HT-29 (cell line): ENCODE data around the gene GBX2. TPM values are rescaled to one million over a fixed set of nuclear protein-coding genes. Genes with fewer than 3 reads are reported as not detected.

Experiments used
- DNase-seq: peaks from one replicate; pipeline ENCODE4 v3.0.0-alpha.2; 2015; ENCODE audit warnings: low spot score
- total RNA-seq: library from RNA; depleted of rRNA; stranded (reverse); fragments of >200 nt; shearing (Covaris generic); gene quantifications from 2 replicates; pipeline ENCODE4 v1.2.3, GENCODE V29; 2014

Gene GBX2
- total RNA-seq, 1 experiment from 2014 or later: not detected

DNA sequence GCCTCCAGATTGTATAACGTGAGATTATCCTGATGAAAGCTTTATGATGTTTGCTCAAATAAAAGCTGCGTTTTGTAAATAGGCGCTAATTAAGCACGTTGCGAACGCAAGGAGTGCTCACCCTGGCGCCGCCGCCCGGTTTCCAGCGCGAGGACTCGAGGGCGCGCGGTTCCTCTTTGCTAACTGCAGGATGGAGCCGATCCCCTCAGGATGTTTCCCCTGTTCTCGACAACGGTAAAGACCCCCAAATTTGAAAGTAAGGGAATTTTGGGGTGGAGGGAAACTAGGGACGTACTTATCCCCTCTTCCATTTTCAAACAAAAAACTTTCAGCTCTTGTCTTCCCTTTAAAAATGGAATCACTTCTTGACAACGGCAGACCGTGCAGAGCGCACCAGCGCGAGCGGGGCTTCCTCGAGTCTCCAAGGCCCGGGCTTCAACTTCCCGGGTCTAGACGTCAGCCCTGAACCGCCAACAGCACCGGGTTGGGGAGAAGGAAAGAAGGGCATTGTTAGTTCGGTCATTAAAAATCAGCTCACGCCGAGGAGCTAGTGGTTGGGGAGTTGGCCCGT, 1.1 kb upstream of the GBX2 start:
- DNase-seq: no peak

DNA sequence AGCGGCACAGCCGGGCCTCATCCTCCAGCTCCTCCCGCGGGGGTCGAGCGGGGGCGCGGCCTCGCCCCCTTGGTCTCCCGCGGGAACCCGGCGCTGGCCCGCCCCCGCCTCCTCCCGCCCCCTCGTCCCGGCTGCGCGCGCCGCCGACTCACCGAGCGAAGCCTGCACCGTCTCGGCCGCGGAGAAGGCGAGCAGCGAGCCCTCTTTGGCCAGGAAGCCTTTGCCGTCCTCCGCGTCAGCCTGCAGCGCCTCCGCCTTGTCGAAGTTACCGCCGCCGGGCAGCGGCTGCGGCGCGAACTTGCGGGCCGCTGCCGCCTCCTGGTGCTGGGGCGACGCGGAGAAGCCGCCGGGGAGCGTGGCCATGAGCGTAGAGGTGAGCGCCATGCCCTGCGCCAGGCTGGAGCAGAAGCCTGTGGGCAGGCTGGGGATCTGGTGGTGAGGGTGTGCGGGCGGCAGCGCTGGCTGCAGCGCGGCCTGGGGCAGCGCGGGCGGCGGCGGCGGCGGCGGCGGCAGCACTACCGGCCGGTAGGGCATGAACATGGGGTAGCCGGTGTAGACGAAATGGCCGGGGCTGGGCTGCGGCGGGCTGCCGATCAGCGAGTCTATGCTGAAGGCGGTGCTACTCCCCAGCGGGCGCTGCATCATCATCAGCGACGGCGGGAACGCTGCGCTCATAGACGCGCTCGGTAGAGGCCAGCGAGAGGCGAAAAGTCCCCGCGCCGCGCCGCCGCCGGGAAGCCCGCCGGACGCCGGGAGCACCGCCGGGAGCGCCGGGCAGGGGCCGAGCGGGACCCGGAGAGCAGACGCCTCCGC, 683 bp downstream of the GBX2 start:
- DNase-seq: no peak

DNA sequence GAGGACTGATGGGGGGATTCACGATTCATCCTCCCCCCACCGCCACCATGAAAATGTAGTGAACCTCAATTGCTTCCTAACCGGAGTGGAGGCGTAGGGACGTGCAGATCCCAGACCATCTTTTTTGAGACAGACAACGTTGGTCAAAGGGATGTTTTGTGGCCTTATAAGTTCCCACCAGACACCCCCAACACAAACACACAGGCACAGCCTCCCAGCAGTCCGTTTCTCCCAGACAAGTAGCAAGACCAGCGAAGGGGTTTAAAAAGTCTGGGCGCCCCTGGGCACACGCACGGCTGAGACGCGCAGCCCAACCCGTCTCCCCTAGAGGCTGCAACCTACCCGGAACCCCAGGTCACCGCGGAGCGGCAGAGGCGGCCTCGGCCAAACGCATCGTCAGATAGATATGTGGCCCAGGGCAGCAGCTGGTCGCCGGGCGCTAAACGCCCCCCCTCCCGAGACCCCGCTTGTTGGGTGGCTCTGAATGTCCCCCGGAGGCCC, 1.3 kb downstream of the GBX2 start:
- no peak for DNase-seq

DNA sequence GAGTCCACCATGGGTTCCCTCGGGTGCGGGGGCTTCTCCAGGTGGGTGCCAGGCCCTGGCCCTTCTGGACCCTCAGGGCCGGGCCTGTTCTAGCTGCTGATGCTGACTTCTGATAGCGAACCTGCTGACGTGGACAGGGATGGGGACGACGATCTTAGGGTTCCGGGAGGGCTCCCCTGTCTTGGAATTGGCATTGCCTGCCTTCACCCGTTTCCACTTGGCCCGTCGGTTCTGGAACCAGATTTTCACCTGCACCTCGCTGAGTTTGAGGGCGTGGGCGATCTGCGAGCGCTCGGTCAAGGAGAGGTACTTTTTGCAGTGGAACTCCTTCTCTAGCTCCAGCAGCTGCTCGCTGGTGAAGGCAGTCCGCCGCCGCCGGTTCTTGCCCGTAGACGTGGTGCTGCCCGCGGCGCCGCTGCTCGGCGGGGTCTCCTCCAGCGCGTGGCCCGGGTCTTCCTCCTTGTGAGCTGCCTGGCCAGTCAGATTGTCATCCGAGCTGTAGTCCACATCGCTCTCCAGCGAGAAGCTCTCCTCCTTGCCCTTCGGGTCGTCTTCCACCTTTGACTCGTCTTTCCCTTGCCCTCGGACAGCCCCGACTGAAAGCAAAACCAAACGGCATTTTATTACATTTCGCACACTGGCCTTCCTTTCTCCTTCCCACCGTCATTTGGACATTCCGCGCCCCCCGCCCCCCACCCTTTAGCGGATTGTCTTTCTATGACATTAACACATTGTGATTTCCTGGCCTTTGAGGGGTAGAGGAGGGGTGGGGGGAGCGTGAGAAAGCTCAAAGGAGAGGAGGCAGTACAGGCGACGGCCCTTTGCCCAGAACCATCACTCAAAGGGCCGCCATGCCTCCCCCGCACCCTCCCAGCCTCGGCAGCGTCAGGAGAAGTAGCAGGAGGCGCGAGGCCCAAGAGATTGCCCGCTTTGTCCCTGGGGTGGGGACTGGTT, 2.1 kb downstream of the GBX2 start:
- DNase-seq: no peak

DNA sequence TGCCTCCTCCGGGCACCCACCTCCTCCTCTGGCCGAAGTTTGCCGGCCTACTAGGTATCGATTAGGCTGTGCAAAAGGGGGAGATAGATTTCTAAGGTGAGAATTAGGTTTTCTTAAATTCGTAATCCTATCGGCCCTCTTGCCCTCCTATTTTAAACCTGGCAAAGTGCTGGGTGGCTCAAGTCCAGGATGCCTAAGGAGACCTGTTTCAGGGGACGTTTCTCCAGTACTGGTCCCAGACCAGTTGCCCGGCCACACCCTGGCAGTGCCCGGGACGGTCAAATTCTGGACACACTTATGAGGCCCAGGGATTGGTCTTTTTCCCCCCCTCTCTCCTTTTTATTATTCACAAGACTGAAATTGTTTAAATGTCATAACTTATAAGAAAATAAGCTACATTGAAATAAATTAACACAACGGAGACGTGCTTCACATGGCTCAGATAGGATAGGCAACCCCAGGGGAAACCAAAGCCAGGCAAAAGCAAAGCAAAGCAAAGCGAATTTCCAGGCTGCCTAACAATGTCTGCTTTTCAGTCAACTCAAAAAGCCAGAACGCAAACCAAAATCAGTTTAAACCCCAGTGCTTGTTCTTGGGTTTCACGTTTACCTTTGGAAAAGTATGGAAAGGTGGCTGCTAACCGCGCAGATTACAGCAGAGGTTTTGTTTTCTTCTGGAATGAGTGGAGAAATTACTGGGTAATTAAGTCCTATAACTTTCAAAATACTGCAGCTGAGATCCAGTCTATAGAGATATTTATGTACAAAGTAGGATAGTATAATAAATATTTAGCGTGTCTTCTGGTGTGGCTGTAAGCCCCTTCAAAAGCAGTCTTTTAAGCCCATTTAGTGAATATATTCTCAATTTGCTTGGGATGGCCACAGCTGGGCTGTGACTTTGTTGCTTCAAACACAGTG, 3.0 kb downstream of the GBX2 start:
- no peak for DNase-seq

DNA sequence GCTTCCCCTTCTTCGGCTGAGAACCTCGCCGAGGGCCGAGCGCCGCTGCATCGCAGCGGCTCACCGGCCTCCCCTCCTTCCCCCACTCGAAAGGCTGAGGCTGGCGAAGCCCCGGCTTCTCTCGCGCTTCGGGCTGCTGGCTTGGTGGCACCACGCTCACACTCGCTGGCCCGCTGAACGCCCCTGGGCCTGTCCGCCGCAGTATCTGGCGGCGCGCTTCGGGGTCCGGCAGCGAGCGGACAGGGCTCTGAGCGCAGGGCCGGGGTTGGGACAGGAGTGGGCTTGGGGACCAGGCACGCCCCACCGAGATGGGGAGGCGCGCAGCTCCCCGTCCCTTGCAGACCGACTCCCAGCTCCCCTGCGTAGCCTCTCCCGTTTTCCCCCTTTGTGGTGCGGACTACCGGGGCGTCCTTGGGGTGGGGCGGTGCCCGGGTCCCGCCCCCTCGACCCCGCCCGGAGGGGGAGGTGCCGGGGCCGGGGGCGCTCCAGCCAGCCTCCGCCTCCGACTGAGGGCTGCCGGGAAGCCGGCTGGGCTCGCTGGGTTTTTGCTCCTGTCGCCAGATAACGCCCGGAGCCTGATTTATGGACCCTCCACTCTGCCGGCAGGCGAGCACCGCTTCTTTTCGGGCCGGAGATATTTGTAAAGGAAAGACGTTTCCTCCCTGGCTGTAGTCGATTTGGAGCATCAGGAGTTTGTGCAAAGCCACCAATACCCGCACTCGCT, 3.8 kb downstream of the GBX2 start:
- no peak for DNase-seq

DNA sequence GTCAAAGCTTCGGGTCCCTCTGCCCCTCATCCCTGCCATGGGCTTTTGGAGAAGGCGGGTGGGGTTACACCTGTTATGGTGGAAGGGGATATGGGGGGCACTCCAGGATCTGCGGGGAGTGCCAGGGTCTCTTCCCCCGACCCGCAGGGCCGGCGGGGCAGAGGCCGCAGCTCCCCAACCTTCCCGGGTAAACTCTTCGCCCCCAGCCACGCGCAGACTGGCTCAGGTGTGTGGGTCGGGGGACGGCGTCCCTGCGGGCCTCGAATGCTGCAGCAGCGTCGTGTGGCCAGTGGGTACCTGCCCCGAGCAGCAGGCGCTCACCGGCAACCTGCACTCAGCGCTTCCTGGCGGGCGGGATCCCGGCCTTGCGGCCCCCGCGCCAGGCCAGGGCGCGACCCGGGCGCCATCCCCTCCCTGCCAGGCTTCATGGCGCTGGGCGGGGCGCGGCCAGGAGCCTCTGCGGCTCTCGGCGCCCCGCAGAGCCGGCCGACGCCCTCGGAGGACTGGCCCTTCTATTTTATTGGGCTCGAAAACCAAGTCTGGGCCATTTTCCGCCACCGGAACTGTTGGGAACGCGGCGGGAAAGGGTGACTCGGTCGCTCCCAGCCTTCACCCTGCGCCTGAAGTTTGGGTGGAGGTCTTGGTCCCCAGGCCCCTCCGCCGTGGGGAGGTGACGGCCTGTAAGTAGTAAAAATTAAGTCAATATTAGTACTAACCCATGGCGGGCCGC, 4.5 kb downstream of the GBX2 start:
- no peak for DNase-seq

DNA sequence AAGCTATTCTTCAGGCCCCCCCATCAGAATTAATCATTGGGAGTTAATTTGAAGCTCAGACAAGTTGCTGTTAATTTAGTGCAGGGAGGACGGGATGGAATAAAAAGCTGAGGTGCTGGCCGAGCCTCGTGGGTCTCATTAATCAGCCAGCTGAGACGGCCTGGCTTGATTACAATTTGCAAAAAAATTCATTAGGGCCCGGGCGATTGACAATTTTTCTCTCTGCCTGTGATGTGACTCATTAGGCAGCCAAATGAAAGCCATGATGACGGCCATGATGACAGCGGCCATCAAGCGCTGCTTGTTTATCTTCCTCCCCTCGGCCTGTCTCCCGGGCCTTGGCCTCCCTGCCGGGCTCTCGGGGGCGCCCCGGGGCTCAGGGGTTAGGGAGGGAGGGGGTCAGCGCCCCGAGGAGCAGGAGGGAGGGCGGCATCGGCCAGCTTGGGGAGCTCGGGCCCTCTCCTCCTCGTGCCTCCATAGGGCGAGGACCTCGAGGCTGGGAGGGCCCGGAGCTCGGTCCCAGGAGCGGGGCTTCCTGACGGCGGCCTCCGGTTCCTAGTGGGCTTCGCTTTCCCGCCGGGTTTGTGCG, 5.2 kb downstream of the GBX2 start:
- no peak for DNase-seq

DNA sequence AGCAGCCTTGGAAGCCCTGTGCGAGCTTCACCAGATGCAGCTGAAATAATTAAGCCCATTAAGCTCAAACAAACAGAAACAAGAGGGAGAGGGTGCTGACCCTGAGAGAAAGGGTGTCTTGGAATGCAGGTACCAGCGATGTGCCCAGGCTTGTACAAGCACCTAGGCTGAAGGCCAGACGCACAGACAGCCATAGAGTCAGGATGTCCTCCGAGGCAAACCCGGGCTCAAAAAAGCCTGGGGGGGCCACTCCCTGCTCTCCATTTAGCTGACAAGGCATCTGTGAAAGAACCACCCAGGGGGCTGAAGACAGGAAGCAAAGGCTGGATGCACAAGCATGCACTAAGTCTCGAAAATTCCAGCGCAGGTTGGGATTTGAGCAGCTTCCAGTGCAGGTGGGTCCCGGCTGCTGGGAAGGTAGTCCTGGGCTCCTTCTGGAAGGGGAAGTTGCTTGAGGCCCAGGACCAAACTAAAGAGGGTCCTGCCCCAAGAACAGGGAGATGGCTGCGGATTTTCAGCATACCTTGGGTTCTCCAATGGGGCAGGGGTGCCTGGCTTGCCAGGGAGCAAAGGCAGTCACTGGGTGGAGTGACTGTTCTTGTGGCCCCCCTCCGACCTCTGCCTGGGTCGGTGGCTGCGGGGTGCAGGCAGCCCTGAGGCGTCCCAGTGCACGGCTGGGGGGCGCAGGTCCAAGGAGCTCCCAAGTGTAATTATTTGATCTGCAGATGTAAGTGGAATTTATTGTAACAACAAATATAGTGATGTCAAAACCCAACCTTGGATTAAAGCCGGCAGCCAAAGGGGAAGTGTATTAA, 5.9 kb downstream of the GBX2 start:
- no peak for DNase-seq

DNA sequence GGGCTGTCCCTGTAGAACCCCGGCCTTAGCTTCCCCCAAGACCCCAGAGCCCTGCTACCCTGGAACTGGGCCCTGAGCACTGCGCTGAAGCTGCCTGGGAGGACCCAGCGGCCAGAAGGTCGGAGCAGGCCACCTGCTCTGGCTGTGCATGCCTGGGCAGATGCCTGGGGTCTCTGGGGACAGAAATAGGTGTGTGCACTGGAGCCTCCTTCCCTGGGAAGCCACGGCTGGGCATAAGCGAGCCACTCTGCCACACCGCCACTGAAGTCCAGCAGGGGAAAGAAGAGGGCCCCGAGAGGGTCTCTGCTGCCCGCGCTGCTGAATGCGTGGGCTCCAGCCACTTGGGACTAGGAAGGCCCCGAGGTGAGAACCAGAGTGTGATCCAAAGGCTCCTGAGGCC, 6.7 kb downstream of the GBX2 start:
- DNase-seq: no peak

DNA sequence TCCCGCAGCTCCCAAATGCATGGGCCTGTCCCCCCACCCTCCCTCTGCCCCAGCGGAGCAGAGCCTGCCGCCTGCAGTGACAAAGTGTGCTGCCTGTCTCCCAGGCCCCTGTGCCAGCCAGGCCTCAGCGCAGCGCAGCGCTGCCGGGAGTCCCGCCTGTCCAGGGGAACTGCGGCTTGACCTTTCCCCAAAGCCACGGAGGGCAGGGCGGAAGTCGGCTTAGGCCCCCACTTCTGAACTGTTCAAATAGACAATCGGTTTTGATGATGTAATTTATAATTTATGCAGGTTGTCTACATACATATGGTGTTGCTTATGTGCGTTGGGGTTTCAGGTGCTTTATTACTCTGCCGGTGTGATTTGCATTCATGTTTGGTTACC, 7.1 kb downstream of the GBX2 start:
- no peak for DNase-seq

DNA sequence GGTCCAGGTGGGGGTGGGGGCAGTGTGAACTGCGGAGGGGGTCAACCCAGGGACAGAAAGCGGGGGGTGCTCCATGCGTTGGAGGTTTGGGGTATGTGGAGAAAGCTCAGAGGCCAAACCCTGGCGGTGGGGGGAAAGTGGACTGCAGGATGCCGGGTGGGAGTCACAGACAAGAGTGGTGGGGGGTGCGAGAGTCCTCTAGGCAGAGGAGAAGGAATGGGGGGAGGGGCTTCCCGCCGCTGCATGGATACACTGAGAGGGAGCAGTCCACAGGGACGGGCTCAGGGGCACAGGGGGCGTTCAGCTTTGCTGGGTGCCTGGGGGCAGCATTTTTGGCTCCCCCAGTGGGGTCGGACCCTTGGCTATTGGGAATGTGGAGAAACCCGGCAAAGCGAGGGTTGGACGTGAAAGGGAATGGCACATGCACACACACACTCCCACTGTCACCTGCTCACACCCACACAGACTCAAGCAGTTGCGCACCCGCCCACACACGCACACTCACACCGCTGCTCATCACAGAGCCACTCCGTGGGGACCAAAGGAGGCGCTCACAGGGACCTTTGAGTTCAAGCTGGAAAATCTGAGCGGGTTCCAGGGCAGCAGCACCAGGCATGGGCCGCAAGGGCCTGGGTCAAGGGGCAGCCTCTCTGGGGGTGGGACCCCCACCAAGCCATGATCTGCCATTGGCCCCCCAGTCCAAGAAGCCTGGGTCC, 7.7 kb downstream of the GBX2 start:
- DNase-seq: no peak

DNA sequence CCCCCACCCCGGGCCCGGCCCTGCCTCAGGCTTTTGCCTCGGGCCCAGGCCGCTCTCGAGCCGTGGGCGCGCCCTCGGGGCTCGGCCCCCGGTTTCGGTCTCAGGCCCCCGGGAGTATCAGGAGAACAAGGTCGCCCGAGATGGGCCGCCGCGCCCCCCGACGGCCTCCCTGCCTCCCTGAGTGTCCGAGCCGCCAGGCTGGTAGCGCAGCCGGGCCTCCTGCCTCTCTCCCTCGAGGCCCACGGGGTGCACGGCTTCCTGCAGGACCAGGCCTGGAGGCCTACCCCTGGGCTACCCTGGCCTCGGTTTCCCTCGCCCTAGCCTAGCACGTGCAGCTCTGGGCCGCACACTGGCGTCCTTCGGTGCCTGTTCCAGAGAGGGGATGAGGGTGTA, 8.4 kb downstream of the GBX2 start:
- DNase-seq: no peak

DNA sequence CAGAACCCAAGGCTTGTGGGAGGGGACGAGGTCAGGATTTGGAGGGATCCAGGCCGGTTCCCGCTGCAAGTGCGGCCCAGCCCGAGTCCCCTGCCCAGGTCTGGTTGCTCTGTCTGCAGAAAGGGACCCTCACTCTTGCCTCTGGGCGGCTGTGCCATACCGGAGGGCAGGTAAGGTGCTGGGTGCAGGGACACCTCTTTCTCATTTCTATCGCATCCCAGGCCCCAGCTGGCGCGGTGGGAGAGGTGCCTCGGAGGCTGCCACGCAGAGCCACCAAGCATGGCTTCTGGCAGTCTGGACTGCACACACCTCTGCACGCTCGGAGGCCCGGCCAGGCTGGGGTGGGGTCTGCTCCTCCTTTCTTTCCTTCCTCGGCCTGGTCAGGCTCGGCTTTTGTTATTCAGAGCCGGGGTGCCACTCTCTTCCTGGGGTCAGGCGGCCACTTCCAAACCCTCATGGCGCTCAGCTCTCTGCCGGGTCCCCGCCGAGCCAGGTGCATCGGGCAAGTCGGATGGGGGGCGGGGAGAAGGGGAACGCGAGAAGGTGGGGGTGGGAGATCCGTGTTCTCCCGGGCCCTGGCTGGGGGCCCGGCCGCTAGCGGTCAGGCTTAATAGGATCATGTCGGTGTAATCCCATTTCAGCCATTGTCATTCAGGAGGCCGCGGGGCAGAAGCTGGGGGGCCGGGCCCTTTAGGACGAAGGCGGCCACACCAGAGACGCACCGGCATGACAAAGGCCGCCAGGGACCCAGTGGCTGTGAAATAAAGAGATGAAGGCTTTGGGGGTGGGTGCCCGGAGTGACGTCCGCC, 9.0 kb downstream of the GBX2 start:
- no peak for DNase-seq

DNA sequence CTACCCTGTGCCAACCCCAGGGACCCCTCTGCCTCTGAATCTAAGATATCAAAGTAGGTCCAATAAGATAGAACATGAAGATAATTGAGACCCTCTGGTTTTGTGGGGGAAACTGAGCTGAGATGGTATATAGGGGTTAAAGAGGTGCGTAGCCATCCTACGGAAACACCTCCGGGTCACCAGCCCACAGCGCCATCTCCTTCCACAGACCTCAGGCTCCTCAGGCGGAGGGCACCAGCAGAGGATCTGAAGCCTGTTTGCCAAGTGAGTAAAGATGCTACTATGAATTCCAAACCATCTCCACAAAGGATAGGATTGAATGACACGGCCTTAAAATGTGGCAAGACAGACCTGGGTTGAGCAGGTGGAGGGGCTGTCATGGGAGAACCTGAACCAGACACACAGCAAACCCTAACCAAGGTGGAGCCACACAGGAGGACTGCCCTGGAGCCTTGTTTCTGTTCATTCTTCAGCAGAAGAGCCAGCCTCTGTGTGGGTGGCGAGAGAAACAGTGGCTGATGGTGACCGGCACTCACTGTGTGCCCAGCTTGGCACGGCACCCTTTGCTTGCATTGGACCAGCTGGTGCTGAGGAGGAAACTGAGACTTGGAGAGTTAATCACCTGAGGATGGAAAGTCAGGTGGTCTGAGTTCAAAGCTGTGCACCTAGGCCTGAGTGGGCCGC, 10.2 kb downstream of the GBX2 start:
- DNase-seq: no peak

DNA sequence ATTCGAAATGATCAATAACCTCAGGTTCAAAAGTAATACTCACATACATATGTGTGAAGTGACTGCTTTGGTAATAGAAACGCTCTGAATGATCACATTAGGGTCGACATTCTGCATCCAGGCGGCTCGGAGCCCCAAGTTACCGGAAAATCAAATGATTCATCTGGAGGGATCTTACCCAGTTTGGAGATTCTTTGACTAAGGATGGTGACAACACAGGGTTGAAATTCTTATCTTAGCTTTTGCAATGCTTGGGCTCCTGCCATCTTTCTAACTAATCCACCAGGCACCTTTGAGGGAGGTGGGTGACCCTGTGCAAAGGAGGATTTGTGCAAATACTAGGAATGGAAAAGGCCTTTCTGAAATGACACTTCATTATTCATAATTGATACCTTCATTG, 10.8 kb downstream of the GBX2 start:
- DNase-seq: no peak

DNA sequence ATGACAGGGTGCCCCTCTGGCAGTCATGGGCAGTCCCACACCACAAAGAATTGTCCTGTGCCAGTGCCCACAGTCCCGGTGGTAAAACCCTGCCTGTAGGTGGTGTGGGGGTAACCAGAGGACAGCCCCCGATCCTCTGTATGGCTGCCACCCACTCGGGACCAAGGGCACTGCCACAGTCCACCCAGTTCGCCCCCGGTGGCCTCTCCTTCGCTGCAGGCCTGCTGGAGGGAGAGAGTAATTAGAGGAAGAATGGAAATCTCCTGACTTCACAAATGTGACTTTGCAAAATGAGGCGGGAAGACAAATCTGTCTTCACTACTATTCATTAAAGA, 11.4 kb downstream of the GBX2 start:
- DNase-seq: no peak
